GM12875 (cell line): ENCODE results near the gene RSBN1L.
"Not testable (repeated sequence)": the region's sequence is repeated elsewhere in the genome, so short reads cannot be mapped to it uniquely, and the experiment has no call there.

ENCODE experiments used
- H3K4me3 ChIP-seq: one replicate; pipeline ENCODE4 v1.5.1; 2011; ENCODE audit warnings: low read depth, low read length, control low read depth
- TF ChIP-seq, protein P1 (sequence below): IDR thresholded peaks from 2 replicates; pipeline ENCODE4 v1.5.1; 2011; ENCODE audit warnings: low read depth, mild to moderate bottlenecking, control low read depth, inconsistent platforms, low read length, moderate library complexity, borderline replicate concordance; ENCODE audit not compliant: insufficient read depth

Gene RSBN1L

DNA sequence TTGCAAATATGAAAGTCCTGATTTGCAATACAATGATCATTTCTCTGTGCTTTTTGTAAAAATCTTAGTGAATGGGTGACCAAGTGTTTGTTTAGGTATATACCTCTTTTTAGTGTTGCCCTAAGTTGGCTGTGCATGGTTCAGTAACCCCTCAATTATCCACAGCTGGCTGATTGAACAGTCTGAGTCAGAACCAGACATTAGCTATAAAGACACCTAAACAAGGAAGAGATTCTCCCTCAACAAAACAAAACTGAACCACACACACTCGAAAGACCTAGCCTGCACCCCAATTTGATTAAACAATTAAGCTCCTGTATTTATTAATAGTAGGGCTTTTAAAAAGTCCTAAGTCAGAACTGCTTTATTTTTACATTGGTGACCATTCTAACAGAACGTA lies 2.8 kb downstream of the RSBN1L start:
- TF ChIP-seq, protein P1, sequence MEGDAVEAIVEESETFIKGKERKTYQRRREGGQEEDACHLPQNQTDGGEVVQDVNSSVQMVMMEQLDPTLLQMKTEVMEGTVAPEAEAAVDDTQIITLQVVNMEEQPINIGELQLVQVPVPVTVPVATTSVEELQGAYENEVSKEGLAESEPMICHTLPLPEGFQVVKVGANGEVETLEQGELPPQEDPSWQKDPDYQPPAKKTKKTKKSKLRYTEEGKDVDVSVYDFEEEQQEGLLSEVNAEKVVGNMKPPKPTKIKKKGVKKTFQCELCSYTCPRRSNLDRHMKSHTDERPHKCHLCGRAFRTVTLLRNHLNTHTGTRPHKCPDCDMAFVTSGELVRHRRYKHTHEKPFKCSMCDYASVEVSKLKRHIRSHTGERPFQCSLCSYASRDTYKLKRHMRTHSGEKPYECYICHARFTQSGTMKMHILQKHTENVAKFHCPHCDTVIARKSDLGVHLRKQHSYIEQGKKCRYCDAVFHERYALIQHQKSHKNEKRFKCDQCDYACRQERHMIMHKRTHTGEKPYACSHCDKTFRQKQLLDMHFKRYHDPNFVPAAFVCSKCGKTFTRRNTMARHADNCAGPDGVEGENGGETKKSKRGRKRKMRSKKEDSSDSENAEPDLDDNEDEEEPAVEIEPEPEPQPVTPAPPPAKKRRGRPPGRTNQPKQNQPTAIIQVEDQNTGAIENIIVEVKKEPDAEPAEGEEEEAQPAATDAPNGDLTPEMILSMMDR = no peak
- no peak overlapping the region for H3K4me3 ChIP-seq

DNA sequence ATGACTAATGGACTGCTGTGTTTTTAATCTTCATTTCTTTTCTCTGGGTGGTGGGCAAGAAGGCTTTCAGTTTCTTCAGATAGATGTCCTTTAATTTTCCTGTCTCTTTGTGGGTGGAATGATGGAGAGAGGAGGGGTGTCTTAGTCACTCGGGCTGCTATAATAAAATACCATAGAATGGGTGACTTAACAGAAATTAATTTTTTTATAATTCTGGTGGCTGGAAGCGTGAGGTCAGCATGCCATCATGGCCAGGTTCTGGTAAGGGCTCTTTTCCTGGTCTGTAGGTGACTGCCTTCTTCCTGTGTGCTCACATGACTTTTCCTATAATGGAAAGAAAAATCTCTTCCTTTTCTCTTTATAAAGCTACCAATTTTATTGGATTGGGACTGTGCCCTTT lies 6.3 kb downstream of the RSBN1L start:
- no peak overlapping the region for H3K4me3 ChIP-seq
- TF ChIP-seq, protein P1 = no peak

DNA sequence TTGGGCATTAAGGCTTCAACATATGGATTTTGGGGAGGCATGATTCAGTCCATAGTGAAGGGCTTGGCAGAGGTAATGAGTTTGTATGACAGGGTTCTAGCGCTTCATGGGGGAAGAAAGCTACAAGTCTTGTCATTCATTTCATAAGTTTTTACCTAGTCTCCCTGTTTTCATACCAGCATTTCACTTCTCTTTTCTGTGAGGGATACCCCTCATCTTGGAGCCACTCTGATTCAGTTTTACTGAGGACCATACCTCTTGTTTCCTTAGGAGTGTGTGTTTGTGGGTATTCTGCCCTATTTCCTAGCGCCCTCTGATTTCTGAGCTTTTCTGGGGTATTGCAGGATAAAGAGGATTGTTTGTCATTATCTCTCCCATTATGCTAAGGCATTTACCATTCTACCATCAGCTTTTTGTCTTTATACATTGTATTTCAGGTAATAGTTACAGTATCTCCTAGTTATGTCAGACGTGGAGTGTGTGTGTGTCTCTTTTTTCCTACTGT lies 6.8 kb downstream of the RSBN1L start:
- H3K4me3 ChIP-seq = no peak overlapping the region
- TF ChIP-seq, protein P1 = no peak

DNA sequence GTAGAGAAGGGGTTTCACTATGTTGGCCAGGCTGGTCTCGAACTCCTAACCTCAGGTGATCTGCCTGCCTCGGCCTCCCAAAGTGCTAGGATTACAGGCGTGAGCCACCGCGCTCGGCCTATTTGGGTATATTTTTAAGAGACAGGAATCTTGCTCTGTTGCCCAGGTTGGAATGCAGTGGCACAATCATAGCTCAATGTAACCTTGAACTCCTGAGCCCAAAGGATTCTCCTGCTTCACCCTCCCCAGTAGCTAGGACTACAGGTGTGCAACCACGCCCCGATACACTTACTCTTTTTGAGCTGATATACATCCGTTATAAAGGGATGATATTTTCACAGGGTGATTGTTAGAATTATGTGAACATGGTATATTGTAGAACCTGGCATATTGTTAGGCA lies 7.4 kb downstream of the RSBN1L start:
- not testable (repeated sequence) for H3K4me3 ChIP-seq

DNA sequence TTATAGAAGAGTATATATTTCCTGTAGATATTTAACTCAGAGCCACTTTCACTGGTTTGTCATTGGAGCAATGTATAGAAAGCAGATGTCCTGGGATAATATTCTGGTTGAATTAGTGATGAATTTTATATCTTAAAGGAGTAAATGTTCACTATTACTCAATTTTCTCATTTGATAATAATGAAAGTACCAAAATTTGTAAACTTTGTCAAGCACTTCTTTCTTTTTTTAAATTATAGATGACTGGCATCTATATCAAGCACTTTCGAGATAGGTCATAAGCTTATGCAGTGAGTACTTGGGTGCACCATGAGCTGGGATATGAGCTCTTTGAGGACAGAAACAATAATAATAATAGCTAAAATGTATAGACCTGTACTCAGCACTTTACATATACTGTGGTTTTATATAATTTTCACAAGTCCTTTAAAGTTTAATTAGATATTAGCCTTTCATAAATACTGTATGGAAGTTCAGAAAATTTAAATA lies 11.3 kb downstream of the RSBN1L start:
- H3K4me3 ChIP-seq = no peak overlapping the region
- TF ChIP-seq, protein P1 = no peak

DNA sequence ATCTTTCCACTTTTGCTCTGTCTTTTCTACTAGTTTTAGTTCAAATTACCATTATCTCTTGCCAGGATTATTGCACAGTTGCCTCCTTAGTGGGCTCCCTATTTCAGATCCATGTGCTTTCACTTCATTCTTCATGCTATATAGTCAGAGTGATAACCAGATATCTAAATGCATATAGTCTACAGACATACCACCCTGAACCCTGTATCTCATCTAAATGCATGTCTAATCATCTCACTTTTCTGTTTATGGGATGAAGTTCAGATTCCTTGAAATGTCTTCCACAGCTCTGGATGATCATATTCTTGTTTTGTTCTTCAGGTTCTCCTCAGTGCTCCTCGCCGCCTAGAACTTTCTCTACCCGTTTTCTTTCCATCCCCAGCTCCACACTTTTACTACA lies 13.8 kb downstream of the RSBN1L start:
- no peak overlapping the region for H3K4me3 ChIP-seq
- TF ChIP-seq, protein P1 = no peak

DNA sequence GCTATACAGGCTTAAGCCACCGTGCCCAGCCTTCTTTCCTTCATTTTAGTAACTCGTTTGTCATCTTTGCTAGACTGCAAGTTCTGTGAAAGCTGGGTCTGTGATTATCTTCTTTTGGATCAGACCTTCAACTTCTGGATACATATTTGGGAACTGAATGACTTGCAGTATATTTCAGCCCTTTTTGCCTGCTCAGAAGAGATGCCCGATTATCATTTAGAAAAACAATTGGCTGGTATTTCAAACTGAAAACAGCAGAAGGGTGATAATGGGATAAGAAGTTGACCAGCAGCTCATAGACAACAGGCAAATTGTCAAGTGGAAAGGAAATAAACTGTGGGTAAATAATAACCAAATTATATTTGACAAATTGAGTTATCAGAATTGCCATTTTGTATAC lies 14.6 kb downstream of the RSBN1L start:
- H3K4me3 ChIP-seq = no peak overlapping the region
- TF ChIP-seq, protein P1 = no peak

DNA sequence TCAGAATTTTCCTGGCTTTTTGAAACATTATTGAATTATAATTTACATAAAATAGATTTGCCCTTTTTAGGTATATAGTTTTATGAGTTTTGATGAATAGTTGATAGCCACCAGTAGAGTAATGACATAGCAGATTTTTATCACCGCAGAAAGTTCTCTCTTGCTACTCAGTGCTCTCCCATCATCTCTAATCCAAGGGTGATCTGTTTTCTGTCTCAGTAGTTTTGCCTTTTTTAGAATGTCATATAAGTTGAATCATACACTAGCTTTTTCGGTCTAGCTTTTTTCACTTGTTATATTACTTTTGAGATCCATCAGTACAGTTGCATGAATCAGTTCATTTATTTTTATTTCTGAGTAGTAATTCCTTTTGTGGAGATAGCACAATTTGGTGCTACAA lies 17.9 kb downstream of the RSBN1L start:
- no peak overlapping the region for H3K4me3 ChIP-seq
- TF ChIP-seq, protein P1 = no peak

DNA sequence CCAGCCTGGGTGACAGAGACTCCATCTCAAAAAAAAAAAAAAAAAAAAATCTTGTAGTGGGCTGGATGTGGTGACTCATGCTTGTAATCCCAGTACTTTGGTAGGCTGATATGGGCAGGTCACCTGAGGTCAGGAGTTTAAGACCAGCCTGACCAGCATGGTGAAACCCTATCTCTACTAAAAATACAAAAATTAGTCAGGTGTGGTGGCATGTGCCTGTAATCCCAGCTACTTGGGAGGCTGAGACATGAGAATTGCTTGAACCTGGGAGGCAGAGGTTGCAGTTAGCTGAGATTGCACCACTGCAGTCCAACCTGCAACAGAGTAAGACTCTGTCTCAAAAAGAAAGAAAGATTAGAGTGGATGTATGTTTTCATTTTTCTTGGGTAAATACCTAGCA lies 18.7 kb downstream of the RSBN1L start:
- H3K4me3 ChIP-seq = not testable (repeated sequence)
